GM23338 (cell line): ENCODE results near the gene ZNF497.

Experiments
- CTCF ChIP-seq, 2 experiments: fragments of 200-600 bp in 1 of 2; sonication (generic) in 1 of 2; conservative IDR thresholded peaks; 2 replicates each; pipeline versions ENCODE4 v1.5.1 to v1.6.1; 2016 to 2017; ENCODE audit warnings: antibody characterized with exemption in 2 of 2, low read depth in 2 of 2, mild to moderate bottlenecking in 2 of 2, moderate library complexity in 1 of 2
- POLR2AphosphoS5 ChIP-seq: IDR thresholded peaks from 2 replicates; pipeline ENCODE4 v1.6.1; 2016; ENCODE audit warnings: antibody characterized with exemption, low read depth

GRCh38 chr19:58381460-58382212 is 19.1 kb upstream of the ZNF497 start:
- no peak for TF ChIP-seq POLR2AphosphoS5
- TF ChIP-seq CTCF (conservative IDR thresholded peaks at IDR 0.05; ENCODE audit: low read depth in 2 of 2) = no peak
